Measurements from ENCODE around the gene SLAIN2.
A peak's percentile ranks its signal among the peaks of the same experiment; 100 is the strongest.
"Not testable (repeated sequence)": the region's sequence is repeated elsewhere in the genome, so short reads cannot be mapped to it uniquely, and the experiment has no call there.

Gene SLAIN2

DNA sequence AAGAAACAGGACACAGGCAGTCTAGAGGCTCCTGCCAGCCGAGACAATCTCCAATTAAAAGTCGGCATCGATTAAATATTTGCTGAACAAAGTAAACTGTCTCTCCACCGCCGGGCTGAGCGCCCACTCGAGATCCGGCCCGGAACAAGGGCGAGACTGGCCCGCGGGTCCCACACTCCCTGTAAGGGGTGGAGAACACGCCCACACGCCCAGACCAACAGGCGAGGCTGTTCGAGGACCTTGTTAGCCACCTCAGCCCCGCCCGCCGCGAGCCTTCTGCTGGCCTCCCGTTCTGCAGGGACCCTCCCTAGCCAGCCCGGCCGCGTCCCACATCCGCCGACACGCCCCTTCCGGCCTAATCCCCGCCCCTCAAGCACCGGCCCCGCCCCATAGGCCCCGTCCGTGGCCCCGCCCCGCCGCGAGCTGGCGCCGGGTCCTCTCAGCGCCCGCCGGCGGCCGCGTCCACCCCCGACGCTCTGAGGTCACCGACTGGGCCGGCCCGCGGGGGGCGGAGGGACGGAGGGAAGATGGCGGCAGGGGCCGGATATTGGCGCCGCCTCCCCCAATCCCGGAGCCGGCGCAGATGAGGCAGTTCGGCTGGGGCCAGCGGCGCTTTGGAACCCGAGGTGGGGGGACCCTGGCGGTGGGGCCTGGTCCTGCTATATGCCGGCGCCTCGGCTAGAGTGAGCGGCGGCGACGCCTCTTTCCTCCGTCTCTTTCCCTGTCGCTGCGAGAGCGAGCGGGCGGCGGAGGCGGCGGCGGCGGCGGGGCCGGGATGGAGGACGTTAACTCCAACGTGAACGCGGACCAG is at the start of gene SLAIN2:
SLAIN2 (plus strand) TSS at position 565 of the 811 bp plus-strand sequence; CDS start at position 776, 211 bp downstream.
- DNase-seq (ENCODE audit: low read depth, low spot score), result peak; percentile 95

DNA sequence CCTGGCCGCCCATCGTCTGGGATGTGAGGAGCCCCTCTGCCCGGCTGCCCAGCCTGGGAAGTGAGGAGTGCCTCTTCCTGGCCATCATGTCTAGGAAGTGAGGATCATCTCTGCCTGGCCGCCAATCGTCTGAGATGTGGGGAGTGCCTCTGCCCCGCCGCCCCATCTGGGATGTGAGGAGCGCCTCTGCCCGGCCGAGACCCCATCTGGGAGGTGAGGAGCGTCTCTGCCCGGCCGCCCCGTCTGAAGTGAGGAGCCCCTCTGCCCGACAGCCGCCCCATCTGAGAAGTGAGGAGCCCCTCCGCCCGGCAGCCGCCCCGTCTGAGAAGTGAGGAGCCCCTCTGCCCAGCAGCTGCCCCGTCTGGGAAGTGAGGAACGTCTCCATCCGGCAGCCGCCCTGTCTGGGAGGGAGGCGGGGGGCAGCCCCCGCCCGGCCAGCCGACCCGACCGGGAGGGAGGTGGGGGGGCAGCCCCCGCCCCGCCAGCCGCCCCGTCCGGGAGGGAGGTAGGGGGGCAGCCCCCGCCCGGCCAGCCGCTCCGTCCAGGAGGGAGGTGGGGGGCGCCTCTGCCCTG is 49.0 kb upstream of the SLAIN2 start:
- not testable (repeated sequence) for DNase-seq (ENCODE audit: low read depth, low spot score)

DNA sequence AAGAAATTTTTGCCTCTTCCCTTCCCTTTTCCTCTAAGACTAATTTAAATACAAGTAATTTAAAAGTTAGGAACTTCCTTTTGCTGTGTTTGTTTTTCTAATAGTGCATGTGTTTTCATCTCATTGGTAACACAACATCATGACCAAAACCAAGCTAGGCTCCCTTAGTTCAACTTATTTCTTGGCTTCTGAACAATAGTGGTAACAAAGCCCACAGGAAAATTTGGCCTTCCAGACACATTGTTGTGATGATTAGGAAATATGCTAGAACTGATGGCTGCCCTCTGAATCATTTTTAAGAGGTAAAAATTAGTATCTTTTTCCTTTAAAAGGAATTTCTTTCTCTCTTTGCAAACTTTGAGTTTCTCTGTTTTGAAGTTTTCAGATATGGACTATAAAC is 46.2 kb upstream of the SLAIN2 start:
- DNase-seq (ENCODE audit: low read depth, low spot score), result no peak

DNA sequence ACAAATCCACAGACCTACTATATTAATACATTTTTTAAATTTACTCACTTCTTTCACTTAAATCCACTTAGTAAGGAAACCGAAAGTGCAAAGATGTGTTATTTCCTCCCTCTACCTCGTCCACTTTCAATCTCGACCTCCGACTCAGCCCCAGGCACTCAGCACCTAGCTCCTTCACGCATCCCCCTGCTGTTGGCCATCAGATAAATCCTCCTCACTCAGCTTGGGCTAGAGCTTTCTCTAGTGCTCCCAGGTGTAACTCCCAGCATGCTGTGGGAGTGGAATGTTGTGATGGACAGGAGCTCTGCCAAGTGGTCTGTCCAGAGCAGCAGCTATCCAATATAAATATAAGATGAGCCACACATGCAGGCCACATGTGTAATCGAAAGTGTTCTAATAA is 45.0 kb upstream of the SLAIN2 start:
- no peak for DNase-seq (ENCODE audit: low read depth, low spot score)

DNA sequence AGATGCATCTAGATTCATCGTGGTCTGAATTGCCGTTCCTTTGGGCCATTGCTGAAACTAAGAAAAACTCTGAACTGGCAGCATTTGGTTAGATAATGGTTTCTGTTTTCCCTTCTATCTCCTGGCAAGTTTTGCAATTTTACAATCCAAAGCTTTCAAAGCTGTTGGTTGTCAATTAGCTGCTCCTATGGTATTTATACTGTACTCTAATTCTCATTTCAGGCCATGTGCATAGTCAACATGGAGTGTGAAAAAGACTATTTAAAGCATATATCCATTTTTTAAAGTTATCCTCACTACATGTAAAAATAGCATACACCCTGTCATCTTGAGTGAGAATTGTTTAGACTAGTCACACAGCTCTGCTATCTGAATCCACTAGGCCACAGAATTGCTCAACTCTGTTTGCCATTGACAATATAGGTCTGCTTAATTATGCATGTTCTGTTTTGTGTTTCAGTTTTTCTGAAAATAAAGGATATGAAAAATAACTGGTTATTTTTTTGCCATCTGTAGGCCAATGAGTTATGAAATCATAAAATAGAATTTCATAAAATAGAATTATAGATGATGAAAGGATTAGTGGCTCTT is 44.0 kb upstream of the SLAIN2 start:
- no peak for DNase-seq (ENCODE audit: low read depth, low spot score)

DNA sequence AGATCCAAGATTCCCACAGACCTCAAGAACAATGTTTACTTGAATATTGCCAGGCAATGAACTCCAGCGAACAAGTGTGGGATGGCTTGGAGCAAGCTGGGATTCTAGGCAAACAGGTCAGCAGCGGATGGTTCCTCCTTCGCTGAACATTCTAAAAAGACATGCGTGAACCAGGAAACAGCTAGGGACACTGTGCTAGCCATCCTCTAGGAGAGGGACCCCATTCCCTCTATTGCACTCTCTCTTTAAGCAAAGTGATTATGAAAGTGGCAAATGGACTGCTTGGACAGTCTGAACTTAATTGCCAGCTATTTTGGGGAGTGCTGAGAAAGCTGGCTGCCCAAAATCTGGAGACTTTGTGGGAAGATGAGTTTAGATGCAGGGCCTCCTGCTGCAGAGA is 41.8 kb upstream of the SLAIN2 start:
- DNase-seq (ENCODE audit: low read depth, low spot score), result no peak

DNA sequence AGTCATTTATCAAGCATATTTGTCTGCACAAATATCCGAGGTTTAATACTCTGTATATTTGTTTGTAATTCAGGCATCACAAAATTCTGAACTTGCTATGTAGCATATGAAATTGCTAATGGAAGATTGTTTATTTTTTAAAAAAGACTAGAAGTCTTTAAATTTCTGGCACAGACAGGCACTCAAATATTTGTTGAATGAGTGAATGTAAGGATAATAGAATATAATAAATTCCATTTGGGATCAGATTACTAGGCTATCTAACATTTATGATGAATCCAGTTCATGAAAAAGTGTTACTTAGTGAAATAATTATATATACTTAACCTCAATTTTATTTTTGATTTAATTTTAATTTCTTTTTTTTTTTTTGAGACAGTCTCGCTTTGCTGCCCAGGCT is 41.3 kb upstream of the SLAIN2 start:
- DNase-seq (ENCODE audit: low read depth, low spot score), result no peak

DNA sequence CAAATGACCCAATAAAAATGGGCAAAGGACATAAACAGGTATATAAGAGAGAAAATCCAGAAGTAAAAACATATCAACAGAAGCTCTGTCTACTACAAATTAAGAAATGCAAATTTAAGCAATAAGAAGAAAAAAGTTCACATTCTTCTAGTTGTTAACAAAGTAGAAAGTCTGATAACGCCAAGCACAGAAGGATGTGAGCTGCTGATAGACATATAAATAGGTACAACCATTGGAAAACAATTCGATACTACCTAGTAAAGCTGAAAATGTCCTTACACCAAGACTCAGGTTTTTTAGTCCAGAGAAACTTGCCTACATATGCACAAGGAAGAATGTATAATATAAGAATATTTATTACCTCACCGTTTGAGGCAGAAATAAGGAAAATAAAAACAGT is 35.8 kb upstream of the SLAIN2 start:
- DNase-seq (ENCODE audit: low read depth, low spot score), result no peak

DNA sequence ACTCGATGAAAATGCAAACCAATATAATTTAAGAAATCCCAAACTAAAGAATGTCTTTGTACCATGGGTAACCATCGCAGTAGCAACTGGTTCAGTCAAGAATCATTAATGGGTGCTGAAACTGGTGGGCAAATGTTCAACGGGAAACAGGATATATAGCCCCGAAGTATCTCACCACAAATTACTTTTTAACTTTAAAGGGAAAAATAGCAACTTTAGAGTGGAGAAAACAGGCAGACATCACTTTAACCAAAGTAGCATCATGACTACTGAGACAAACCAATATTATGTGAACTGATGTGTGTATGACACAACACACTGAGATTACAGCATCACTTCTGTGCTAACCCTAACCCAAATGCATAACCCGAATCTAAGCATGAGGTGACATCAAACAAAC is 33.8 kb upstream of the SLAIN2 start:
- no peak for DNase-seq (ENCODE audit: low read depth, low spot score)

DNA sequence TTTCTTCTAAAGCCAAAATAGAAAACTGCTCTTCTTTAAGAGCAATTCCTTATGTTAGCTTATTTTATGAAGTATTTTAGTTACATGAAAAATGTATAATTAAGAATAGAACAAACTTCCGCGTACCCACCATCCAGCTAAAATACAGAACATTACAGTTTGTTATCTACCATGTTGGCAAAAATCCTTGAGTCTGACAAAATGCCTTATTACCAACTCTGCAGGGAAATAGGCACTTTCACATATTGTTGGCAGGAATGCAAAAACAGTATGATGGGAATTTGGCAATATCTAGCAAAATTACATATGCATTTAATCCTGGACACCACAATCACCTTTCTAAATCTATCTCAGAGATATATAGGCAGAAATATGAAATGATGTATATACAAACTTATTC is 32.4 kb upstream of the SLAIN2 start:
- no peak for DNase-seq (ENCODE audit: low read depth, low spot score)

DNA sequence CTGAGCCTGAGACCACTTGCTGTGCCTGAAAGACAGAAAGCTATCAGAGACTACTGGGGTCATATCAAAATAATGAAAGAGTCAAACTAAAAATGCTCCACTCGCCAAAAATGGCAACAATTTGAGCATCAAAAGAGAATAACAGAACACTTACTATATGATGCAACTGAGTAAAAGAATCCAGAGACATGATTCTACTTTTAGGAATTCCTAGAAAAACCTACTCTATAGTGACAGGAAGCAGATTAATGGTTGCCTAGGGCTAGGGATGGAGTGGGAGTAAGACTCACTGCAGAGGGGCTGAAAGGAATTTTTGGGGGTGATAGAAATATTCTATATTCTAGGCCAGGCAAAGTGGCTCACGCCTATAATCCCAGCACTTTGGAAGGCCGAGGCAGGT is 29.4 kb upstream of the SLAIN2 start:
- DNase-seq (ENCODE audit: low read depth, low spot score), result no peak

DNA sequence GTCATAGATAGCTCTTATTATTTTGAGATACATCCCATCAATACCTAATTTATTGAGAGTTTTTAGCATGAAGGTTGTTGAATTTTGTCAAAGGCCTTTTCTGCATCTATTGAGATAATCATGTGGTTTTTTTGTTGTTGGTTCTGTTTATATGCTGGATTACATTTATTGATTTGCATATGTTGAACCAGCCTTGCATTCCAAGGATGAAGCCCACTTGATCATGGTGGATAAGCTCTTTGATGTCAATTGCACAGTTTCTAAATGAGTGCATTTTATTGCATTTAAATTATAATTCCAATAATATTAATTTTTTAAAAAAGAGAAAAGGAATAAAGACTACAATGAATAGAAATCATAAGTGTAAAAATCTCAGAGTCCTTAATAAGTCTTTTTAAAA is 26.6 kb upstream of the SLAIN2 start:
- not testable (repeated sequence) for DNase-seq (ENCODE audit: low read depth, low spot score)

DNA sequence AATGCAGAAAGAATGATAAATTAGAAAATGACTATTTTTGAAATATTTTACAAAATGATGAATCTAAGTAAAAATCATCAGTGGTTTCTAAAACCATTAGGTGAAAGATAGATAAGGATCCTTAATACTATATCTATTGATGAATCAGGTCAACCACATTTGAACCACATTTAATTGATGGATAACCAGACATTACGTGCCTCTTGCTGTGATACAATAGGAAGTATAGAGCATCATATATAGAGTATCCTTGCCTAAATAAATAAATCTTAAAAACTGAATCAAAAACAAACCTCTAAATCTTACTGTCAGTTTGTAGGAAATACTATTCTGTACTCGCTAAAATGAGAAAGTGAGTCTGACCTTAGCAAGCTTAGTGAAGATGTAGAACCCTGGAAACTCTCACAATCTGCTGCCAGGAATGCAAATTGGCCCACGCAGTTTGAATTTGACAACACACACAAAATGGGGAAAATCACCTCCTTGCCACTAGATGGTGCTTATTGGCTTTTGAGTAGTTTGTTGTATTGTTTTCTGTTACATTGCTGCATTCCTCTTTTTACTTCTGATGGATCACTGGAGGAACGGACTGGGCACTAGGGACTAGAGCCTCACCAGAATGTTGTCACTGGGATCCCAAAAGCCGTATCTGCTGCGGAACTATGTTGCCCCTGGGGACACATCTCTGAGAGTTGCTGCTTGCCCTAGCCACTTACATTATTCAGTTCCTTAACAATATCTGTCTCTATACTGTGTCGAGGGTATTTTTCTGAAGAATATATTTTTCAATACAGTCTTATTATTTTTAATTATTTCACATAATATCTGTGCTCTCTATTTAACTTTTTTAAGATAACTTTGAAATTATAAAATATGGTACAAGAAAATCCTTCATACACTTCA is 25.4 kb upstream of the SLAIN2 start:
- no peak for DNase-seq (ENCODE audit: low read depth, low spot score)

DNA sequence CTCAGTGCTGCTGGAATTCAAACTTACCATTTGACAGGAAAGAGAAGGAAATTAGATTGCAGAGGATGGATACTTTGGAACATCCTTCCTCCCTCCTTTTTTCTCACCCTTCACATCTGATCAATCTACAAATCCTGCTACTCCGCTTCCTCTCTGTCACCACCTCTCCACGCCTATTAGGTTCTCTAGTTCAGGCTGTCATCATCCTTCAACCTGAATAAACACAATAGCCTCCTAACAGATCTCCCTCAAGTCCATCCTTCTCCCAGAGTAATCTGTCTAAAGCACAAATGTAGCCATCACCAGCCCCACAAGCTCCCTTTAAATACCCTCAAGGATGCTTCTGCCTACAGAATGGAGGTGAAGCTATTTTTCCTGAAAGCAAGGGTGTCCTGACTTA is 20.0 kb upstream of the SLAIN2 start:
- no peak for DNase-seq (ENCODE audit: low read depth, low spot score)

DNA sequence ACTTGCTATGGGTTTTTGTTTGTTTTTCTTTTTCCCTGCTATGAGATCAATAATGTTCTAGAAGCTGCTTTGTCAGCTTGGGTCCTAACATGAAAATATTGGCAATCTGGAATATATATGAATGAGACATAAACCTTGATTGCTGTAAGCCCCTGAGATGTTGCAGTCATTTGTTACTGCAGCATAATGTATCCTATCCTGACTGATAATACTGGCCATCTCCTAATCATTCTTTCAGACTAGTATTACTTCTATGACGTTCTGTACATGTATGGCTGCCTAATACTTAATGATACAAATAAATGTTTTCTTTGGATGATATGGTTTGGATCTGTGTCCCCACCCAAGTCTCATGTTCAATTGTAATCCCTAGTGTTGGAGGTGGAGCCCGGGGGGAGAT is 19.3 kb upstream of the SLAIN2 start:
- no peak for DNase-seq (ENCODE audit: low read depth, low spot score)

DNA sequence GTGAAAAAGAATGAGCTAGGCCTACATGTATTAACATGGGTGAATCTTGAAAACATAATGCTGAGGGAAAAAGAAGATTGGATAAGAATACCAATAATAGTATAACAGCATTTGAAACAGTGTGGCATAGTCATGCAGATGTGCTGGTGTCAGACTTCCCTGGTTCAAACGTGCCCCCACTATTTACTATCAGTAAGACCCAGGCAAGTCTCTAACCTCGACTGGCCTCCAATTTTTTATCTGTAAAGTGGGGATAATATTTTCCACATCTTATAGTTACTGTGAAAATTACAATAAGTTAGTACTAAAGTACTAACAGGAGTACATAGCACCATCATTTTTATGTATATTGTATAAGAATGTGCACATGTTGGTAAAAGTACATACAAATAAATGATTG is 17.0 kb upstream of the SLAIN2 start:
- DNase-seq (ENCODE audit: low read depth, low spot score), result no peak

DNA sequence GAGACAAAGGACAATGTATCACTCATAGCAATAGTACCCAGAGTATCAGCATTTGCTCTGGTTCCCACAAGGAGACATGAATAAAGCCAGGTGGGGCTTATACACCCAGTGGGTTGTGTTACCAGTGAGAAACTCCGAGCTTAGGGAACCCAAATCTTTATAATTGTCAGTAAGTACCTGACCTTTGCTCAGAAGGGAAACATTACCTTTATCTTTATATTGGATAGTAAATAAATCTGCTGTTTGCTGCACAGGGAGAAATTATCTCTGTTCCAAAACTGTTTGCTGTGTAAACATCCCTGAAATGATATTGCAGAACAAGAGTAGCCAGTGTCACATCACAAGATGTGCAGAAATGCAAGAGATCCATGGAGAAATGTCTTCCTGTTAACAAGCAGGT is 12.1 kb upstream of the SLAIN2 start:
- DNase-seq (ENCODE audit: low read depth, low spot score), result no peak

DNA sequence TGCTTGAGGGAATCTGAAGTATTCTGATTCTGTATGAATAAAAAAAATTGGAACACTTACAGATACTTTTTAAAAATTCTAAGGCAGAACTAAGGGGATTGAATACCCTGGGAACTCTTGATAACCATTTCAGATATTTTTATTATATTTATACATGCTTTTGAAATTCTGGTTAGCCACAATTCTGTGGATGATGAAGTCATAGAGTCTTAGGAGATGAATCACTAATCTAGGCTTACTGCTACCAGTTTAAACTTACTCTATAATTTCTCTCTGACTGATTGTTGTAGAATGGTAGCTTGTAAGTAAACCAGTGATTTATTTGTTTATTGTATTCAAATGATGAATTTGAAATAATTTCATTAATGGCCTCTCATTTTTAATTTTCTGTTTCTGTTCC is 11.4 kb upstream of the SLAIN2 start:
- no peak for DNase-seq (ENCODE audit: low read depth, low spot score)

DNA sequence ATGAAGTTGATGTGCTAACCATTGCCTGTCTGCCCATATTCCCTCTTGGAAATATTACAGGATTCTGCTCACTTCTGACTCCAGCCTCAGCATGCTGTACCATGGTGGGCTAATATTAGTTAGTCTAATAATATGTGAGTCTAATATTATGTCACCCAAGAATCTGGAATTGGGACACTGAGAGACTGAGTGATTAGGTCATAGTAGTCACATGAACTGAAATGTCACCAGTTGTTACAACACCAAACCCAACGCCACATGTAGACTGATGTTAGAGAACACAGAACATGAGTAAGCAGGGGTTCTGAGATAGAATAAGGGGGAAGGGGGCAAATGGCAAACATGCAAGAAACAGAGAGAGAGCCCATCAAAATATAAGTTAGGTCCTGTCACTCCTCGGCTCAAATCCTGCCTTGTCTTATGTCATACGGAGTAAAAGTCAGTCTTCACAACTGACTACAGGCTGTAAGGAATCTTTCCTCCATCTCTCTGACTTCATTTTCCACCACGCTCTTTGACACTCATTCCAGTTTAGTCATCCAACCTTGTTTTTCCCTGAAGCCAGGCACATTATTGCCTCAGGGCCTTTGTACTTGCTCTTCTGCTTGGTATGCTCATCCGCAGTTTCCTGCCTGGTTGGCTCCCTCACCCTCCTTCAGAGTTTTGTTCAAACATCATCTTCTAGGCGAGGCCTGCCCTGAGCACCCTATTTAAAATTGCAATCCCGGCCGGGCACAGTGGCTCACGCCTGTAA is 9.6 kb upstream of the SLAIN2 start:
- DNase-seq (ENCODE audit: low read depth, low spot score), result no peak

DNA sequence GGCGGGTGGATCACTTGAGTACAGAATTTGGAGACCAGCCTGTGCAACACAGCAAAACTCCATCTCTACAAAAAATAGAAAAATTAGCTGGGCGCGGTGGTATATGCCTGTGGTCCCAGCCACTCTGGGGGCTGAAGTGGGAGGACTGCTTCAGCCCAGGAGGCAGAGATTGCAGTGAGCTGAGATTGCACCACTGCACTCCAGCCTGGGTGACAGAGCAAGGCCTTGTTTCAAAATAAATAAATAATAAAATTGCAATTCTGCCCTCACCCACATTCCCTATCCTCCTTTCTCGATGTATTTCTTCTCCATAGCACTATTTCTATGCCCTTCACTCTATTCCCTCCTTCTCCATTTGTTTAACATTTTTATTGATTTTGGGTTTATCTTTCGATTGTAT is 8.7 kb upstream of the SLAIN2 start:
- DNase-seq (ENCODE audit: low read depth, low spot score), result no peak

DNA sequence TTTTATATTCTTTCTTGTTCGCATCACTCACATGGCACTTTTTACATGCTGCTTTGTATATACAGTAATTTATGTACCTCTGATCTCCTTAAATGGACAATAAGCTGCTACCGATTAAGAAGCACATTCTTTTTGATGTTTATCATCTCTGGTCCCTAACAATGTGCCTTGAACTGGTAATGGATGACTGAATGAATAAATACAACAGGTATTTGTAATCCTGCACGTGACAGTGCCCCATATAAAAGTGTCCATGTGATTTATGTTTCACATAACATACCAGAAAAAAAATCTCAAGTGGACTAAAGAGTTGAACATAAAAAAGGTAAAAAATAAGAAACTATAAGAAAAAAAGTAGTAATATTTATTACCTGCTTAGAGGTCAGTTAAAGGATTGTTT is 7.7 kb upstream of the SLAIN2 start:
- no peak for DNase-seq (ENCODE audit: low read depth, low spot score)
